ENCODE data around the gene INPP1.

- TF ChIP-seq POLR2AphosphoS5 (IDR thresholded peaks at IDR 0.05) (no peak), CTCF (IDR thresholded peaks at IDR 0.05) (no peak), POLR2A (IDR thresholded peaks at IDR 0.05) (no peak)
These were observed 4.9 kb upstream of the INPP1 start for GRCh38 chr2:190338453-190338852.

Data from upper lobe of left lung (tissue), 4 donors.